GM08714 (cell line): ENCODE data around the gene POLA1.

Source experiments
- H3K4me3 ChIP-seq: fragments of 200-500 bp; sonication (Bioruptor generic); 2 replicates; pipeline ENCODE4 v1.5.1; 2014; ENCODE audit warnings: mild to moderate bottlenecking, low read length, inconsistent platforms
- ZNF274 ChIP-seq: IDR thresholded peaks from 2 replicates; pipeline ENCODE4 v1.6.1; 2012; ENCODE audit warnings: mild to moderate bottlenecking, low read depth, low read length

The POLA1 gene

GRCh38 chrX:24925430-24925829 is 231.7 kb downstream of the POLA1 start:
- no peak overlapping the region for H3K4me3 ChIP-seq
- no peak for TF ChIP-seq ZNF274

GRCh38 chrX:24927372-24927771 is 233.7 kb downstream of the POLA1 start:
- H3K4me3 ChIP-seq = no peak overlapping the region
- TF ChIP-seq ZNF274 = no peak

- TF ChIP-seq ZNF274 = no peak
- no peak overlapping the region for H3K4me3 ChIP-seq
These were observed 234.4 kb downstream of the POLA1 start for GRCh38 chrX:24928114-24928513.

- H3K4me3 ChIP-seq = no peak overlapping the region
- no peak for TF ChIP-seq ZNF274
These were observed 240.6 kb downstream of the POLA1 start for GRCh38 chrX:24934279-24934678.

- TF ChIP-seq ZNF274 = no peak
These were observed 251.3 kb downstream of the POLA1 start for GRCh38 chrX:24945009-24945408.

GRCh38 chrX:24946369-24946768 is 252.7 kb downstream of the POLA1 start:
- TF ChIP-seq ZNF274 = no peak
- no peak overlapping the region for H3K4me3 ChIP-seq

More at GRCh38 chrX:24945009-24945408, 251.3 kb downstream of the POLA1 start:
- no peak overlapping the region for H3K4me3 ChIP-seq

- no peak overlapping the region for H3K4me3 ChIP-seq
- no peak for TF ChIP-seq ZNF274
These were observed 261.0 kb downstream of the POLA1 start for GRCh38 chrX:24954732-24955131.

- no peak overlapping the region for H3K4me3 ChIP-seq
- no peak for TF ChIP-seq ZNF274
These were observed 261.7 kb downstream of the POLA1 start for GRCh38 chrX:24955372-24955930.

- no peak overlapping the region for H3K4me3 ChIP-seq
- no peak for TF ChIP-seq ZNF274
These were observed 263.1 kb downstream of the POLA1 start for GRCh38 chrX:24956828-24957227.

GRCh38 chrX:24961809-24962208 is 268.1 kb downstream of the POLA1 start:
- no peak overlapping the region for H3K4me3 ChIP-seq
- no peak for TF ChIP-seq ZNF274

GRCh38 chrX:24963823-24964222 is 270.1 kb downstream of the POLA1 start:
- no peak for TF ChIP-seq ZNF274

GRCh38 chrX:24965372-24965771 is 271.7 kb downstream of the POLA1 start:
- no peak for TF ChIP-seq ZNF274
- no peak overlapping the region for H3K4me3 ChIP-seq

More at GRCh38 chrX:24963823-24964222, 270.1 kb downstream of the POLA1 start:
- H3K4me3 ChIP-seq = no peak overlapping the region

GRCh38 chrX:24969812-24970211 is 276.1 kb downstream of the POLA1 start:
- TF ChIP-seq ZNF274 = no peak
- H3K4me3 ChIP-seq = no peak overlapping the region

- TF ChIP-seq ZNF274 = no peak
- H3K4me3 ChIP-seq = no peak overlapping the region
These were observed 285.4 kb downstream of the POLA1 start for GRCh38 chrX:24979081-24979480.

- H3K4me3 ChIP-seq = no peak overlapping the region
- no peak for TF ChIP-seq ZNF274
These were observed 287.3 kb downstream of the POLA1 start for GRCh38 chrX:24981030-24981429.

GRCh38 chrX:24982306-24982965 is 288.7 kb downstream of the POLA1 start:
- TF ChIP-seq ZNF274 = no peak
- H3K4me3 ChIP-seq = no peak overlapping the region
